Caco-2 (cell line): ENCODE results near the gene CAPZA1. TPM values are rescaled to one million over a fixed set of nuclear protein-coding genes. Genes with fewer than 3 reads are reported as not detected.

Experiments used
- BruUV-seq: library from RNA; stranded (reverse); fragments of 400-500 nt; replicated peaks from 2 replicates; lab custom pipeline; 2021; lab: Mats Ljungman, UMichigan
- CTCF ChIA-PET: fragments of 300-600 bp; sonication (Branson Sonifier 250); formaldehyde crosslinking; loops from one replicate; lab custom pipeline; 2022; ENCODE audit warnings: antibody characterized with exemption; lab: Charles Lee
- POLR2A ChIA-PET: fragments of 300-600 bp; sonication (Branson Sonifier 250); formaldehyde crosslinking; loops from one replicate; lab custom pipeline; 2022; ENCODE audit warnings: antibody characterized with exemption; lab: Charles Lee
- DNase-seq, 2 experiments: peaks; one replicate each; pipeline versions ENCODE4 v3.0.0 to v3.0.0-alpha.2; 2020 to 2022
- H3K27me3 ChIP-seq: replicated peaks from 2 replicates; pipeline ENCODE4 v1.6.0; 2011; ENCODE audit warnings: low read length; ENCODE audit not compliant: control insufficient read depth, insufficient read depth
- H3K36me3 ChIP-seq: 2 replicates; pipeline ENCODE4 v1.5.1; 2011; ENCODE audit warnings: low read length; ENCODE audit not compliant: control insufficient read depth, insufficient read depth
- H3K4me1 ChIP-seq: fragments of 250-450 bp; sonication (Bioruptor Pico); 2 replicates; pipeline ENCODE4 v1.5.1; 2020; ENCODE audit warnings: mild to moderate bottlenecking
- H3K4me3 ChIP-seq: 2 replicates; pipeline ENCODE4 v1.5.1; 2011; ENCODE audit warnings: low read depth, mild to moderate bottlenecking, control low read depth, low read length
- H3K9me3 ChIP-seq: fragments of 250-450 bp; sonication (Bioruptor Pico); 2 replicates; pipeline ENCODE4 v1.5.1; 2020; ENCODE audit warnings: mild to moderate bottlenecking, moderate library complexity
- H3K27ac Mint-ChIP-seq: one replicate; pipeline ENCODE4 v1.8.0; 2022; ENCODE audit warnings: mixed read lengths; ENCODE audit not compliant: unreplicated experiment
- H3K27me3 Mint-ChIP-seq: one replicate; pipeline ENCODE4 v1.8.0; 2022; ENCODE audit warnings: mixed read lengths; ENCODE audit not compliant: insufficient read depth, unreplicated experiment
- H3K36me3 Mint-ChIP-seq: one replicate; pipeline ENCODE4 v1.8.0; 2022; ENCODE audit warnings: mild to moderate bottlenecking, mixed read lengths; ENCODE audit not compliant: insufficient read depth, unreplicated experiment
- H3K4me1 Mint-ChIP-seq: one replicate; pipeline ENCODE4 v1.8.0; 2022; ENCODE audit warnings: low read depth, mixed read lengths; ENCODE audit not compliant: unreplicated experiment
- H3K4me3 Mint-ChIP-seq: one replicate; pipeline ENCODE4 v1.8.0; 2022; ENCODE audit warnings: mild to moderate bottlenecking, moderate library complexity, mixed read lengths; ENCODE audit not compliant: unreplicated experiment
- H3K9me3 Mint-ChIP-seq: one replicate; pipeline ENCODE4 v1.8.0; 2022; ENCODE audit warnings: mixed read lengths; ENCODE audit not compliant: unreplicated experiment
- intact Hi-C: fragments of 100-400 bp; cut with micrococcal nuclease; formaldehyde crosslinking; loops from one replicate; pipeline ENCODE4 v1.10.0; 2022; ENCODE audit not compliant: unreplicated experiment
- total RNA-seq: library from RNA; stranded (reverse); gene quantifications from 2 replicates; pipeline ENCODE4 v1.2.3, GENCODE V29; 2022
- TF ChIP-seq, protein P1 (sequence below), 2 experiments: fragments of 200-600 bp in 1 of 2; IDR thresholded peaks; 1 replicate in 1 of 2; 2 replicates in 1 of 2; pipeline versions ENCODE4 v1.5.1 to v1.8.0; 2011 to 2022; ENCODE audit warnings: antibody characterized with exemption in 1 of 2, control low read depth in 1 of 2, inconsistent platforms in 1 of 2, low read depth in 1 of 2, low read length in 1 of 2, mild to moderate bottlenecking in 1 of 2, moderate library complexity in 1 of 2; ENCODE audit not compliant: insufficient read depth in 1 of 2, severe bottlenecking in 1 of 2, unreplicated experiment in 1 of 2

CAPZA1 gene
- total RNA-seq, 1 experiment from 2014 or later = 82.4 TPM

DNA sequence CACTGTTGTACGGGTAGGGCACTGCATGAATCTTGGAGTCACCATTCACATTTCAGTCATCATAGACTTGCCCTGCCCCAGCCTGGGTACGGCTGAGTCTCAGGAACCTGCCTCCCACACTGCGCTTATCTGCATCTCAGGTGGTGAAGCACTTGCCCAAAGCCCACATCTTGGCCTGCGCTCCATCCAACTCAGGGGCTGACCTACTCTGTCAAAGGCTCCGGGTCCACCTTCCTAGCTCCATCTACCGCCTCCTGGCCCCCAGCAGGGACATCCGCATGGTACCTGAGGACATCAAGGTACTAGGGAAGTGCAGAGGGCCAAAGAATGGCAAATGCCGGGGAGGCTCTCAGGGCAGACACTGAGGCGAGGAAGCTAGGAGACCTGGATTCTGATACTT is 75.6 kb downstream of the CAPZA1 start:
- H3K36me3 ChIP-seq = peaks cover 1% of the 10 kb centered on the region; the same call in 1 of the 2 replicates
- BruUV-seq = no TSS peak
- ChIA-PET CTCF (no interaction called here), POLR2A (no interaction called here)
- Mint-ChIP-seq H3K9me3 (no peaks in the 10 kb centered on the region), H3K36me3 (peaks cover 60% of the 10 kb centered on the region), H3K27ac (no peak overlapping the region), H3K4me1 (peaks cover 14% of the 10 kb centered on the region), H3K4me3 (no peak overlapping the region), H3K27me3 (no peaks in the 10 kb centered on the region)
- no peak overlapping the region for H3K4me3 ChIP-seq
- intact Hi-C loops = no loop called here
- TF ChIP-seq, protein P1, sequence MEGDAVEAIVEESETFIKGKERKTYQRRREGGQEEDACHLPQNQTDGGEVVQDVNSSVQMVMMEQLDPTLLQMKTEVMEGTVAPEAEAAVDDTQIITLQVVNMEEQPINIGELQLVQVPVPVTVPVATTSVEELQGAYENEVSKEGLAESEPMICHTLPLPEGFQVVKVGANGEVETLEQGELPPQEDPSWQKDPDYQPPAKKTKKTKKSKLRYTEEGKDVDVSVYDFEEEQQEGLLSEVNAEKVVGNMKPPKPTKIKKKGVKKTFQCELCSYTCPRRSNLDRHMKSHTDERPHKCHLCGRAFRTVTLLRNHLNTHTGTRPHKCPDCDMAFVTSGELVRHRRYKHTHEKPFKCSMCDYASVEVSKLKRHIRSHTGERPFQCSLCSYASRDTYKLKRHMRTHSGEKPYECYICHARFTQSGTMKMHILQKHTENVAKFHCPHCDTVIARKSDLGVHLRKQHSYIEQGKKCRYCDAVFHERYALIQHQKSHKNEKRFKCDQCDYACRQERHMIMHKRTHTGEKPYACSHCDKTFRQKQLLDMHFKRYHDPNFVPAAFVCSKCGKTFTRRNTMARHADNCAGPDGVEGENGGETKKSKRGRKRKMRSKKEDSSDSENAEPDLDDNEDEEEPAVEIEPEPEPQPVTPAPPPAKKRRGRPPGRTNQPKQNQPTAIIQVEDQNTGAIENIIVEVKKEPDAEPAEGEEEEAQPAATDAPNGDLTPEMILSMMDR (IDR thresholded peaks at IDR 0.05; ENCODE audit: insufficient read depth in 1 of 2, low read depth in 1 of 2, low read length in 1 of 2, severe bottlenecking in 1 of 2, unreplicated experiment in 1 of 2) = no peak
- DNase-seq = no peak
- H3K4me1 ChIP-seq = peaks cover 27% of the 10 kb centered on the region
- H3K27me3 ChIP-seq = no peaks in the 10 kb centered on the region
- no peaks in the 10 kb centered on the region for H3K9me3 ChIP-seq

DNA sequence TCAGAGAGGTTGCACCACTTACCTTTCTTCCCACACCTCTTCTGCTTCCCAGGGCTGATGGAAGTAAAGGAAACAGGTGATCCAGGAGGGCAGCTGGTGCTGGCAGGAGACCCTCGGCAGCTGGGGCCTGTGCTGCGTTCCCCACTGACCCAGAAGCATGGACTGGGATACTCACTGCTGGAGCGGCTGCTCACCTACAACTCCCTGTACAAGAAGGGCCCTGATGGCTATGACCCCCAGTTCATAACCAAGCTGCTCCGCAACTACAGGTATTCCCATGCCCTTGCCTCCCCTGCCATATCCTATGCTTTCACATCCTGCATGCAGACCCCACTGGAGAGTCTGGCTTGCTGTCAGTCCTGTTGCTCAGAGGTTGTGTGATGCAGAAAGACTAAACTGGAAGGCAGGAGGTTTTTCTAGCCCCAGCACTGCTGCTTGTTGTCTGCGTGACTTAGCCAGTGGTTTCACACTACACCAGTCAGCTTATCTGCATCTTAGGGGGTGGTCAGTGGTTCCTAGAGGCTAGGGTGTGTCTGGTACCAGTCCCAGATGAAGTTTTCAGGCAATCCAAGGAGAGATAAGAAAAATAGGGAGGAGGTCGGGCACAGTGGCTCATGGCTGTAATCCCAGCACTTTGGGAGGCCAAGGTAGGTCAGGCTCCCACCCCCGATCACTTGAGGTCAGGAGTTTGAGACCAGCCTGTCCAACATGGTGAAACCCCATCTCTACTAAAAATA is 77.1 kb downstream of the CAPZA1 start:
- H3K4me1 Mint-ChIP-seq = peaks cover 22% of the 10 kb centered on the region
- H3K4me3 ChIP-seq = no peak overlapping the region
- no peak overlapping the region for H3K27ac Mint-ChIP-seq
- TF ChIP-seq, protein P1 (IDR thresholded peaks at IDR 0.05; ENCODE audit: insufficient read depth in 1 of 2, low read depth in 1 of 2, low read length in 1 of 2, severe bottlenecking in 1 of 2, unreplicated experiment in 1 of 2) = no peak
- H3K9me3 Mint-ChIP-seq = no peaks in the 10 kb centered on the region
- no peaks in the 10 kb centered on the region for H3K27me3 Mint-ChIP-seq
- H3K36me3 ChIP-seq = peaks cover 1% of the 10 kb centered on the region; the same call in 1 of the 2 replicates
- peaks cover 67% of the 10 kb centered on the region for H3K36me3 Mint-ChIP-seq
- intact Hi-C loops = no loop called here
- H3K9me3 ChIP-seq = no peaks in the 10 kb centered on the region
- no TSS peak for BruUV-seq
- H3K4me1 ChIP-seq = peaks cover 42% of the 10 kb centered on the region
- H3K27me3 ChIP-seq = no peaks in the 10 kb centered on the region
- DNase-seq = no peak
- H3K4me3 Mint-ChIP-seq = no peak overlapping the region
- ChIA-PET POLR2A (no interaction called here), CTCF (interaction anchor here (2.7 kb wide), 1 partner anchor 11 kb away, joined by 10 read pairs; the partner anchor contains the start of gene RHOC)

DNA sequence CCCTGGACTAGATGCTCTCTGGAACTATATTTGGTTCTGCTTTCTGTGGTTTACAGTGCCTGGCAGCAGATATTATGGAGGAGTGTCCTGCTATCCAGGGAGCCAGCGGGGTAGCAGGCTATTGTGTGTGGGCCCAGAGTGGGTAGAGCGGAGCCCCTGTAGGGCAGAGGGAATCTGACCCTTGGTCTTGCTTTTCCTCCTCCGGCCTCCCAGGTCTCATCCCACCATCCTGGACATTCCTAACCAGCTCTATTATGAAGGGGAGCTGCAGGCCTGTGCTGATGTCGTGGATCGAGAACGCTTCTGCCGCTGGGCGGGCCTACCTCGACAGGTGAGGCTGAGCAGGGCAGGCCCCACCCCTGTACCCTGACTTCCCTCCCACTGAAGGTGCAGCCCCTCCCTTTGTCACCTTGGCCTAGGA is 78.2 kb downstream of the CAPZA1 start:
- Mint-ChIP-seq H3K27ac (peak overlapping the region; percentile 72), H3K36me3 (peaks cover 75% of the 10 kb centered on the region), H3K4me1 (peaks cover 27% of the 10 kb centered on the region), H3K9me3 (no peaks in the 10 kb centered on the region), H3K27me3 (no peaks in the 10 kb centered on the region), H3K4me3 (no peak overlapping the region)
- Histone ChIP-seq H3K9me3 (no peaks in the 10 kb centered on the region), H3K4me3 (no peak overlapping the region), H3K27me3 (no peaks in the 10 kb centered on the region), H3K36me3 (peaks cover 1% of the 10 kb centered on the region; the same call in 1 of the 2 replicates), H3K4me1 (peaks cover 48% of the 10 kb centered on the region)
- TF ChIP-seq, protein P1 (IDR thresholded peaks at IDR 0.05; ENCODE audit: insufficient read depth in 1 of 2, low read depth in 1 of 2, low read length in 1 of 2, severe bottlenecking in 1 of 2, unreplicated experiment in 1 of 2) = no peak
- intact Hi-C loops = loop anchor here (2.0 kb wide), 2 partner anchors 23 to 307 kb away; partner anchors contain the start of gene MOV10
- DNase-seq = no peak
- POLR2A ChIA-PET = interaction anchor here (1.2 to 2.9 kb wide), 3 partner anchors 9 to 23 kb away, joined by 5 to 27 read pairs (median 5); partner anchors contain the start of gene MOV10
- no TSS peak for BruUV-seq
- CTCF ChIA-PET = interaction anchor here (2.2 to 2.7 kb wide), 2 partner anchors 10 to 24 kb away, joined by 10 to 24 read pairs; partner anchors contain the start of genes MOV10 and RHOC
